HG03139 (cell line): ENCODE results near the gene CDKAL1.
A peak's percentile ranks its signal among the peaks of the same experiment; 100 is the strongest.
"Not testable (repeated sequence)": the region's sequence is repeated elsewhere in the genome, so short reads cannot be mapped to it uniquely, and the experiment has no call there.

Experiments
- ATAC-seq: cut with Tn5 transposase; IDR thresholded peaks from one replicate; pipeline ENCODE4 v1.9.1; 2021; ENCODE audit not compliant: unreplicated experiment

Gene CDKAL1

DNA sequence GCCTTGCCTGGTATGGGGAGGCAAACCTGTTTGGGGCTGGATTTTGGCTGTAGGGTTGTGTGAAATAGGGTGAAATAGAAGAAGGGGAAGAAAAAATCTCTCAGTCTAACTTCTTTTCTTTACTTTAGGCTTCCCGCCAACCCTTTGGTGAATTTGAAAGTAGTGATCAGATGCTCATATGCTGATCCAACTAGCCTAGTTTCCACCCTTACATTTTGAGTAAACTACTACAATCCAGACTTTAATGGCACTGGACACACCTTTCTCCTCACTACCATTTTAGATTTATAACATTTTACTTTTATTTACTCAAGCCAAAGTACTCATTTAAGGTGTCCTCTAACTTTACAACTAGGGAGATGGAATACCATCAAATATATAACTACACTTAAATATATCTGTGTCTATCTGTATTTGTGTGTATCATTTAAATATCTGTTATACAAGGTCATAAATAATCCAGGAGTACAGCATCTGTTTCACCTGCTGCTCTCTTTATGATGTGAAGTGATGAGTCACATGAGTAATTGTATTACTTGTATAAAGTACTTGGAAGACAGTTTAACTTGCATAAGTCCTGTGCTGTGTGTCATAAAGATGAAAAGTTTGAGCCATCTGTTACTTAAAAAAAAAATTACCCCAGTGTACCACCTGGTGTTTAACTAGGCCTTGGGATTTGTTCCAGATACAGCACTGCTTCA, 172.1 kb downstream of the CDKAL1 start:
- ATAC-seq: no peak

DNA sequence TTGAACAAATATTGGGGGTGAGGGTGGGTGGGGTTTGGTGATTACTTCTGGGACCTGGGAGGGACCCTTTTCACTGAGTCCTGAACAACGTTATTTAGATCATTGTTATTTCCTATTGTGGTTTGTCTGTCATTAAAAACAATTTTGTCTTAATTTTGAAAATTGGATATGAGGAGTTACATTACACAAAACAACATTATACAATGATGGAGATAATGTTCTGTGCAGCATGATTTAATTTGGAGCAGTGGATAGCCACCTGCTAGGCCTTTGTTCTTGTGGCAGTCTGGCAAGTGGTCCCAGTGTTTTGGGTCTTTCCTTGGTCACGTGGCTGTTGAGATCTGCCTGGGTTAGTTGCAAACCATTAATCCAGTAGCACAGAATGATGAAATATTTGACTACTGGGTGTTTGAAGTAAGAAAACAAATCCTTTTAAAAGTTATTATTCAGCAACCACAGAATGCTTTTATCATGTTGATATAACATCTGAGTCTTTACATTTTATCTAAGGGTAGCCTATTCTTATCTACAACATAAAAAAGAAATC, 172.8 kb downstream of the CDKAL1 start:
- ATAC-seq: no peak

DNA sequence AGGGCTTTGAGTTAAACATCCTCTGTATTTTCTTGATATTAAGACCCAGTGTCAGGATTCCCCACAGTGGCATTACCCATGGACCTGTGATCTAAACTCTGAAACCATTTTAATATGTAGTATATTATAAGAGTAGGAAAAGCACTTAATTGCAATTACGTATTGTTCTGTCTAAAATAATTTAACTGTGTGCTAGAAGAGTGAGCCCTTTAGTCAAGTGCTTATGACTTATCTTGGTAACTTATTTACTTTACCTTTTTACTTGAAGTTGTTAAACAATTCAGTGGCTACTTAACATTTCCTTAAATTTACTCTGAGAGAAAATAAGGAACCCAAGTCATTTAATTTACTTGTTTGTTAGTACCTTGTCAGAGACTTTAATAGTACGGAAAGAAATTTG, 173.6 kb downstream of the CDKAL1 start:
- no peak for ATAC-seq

DNA sequence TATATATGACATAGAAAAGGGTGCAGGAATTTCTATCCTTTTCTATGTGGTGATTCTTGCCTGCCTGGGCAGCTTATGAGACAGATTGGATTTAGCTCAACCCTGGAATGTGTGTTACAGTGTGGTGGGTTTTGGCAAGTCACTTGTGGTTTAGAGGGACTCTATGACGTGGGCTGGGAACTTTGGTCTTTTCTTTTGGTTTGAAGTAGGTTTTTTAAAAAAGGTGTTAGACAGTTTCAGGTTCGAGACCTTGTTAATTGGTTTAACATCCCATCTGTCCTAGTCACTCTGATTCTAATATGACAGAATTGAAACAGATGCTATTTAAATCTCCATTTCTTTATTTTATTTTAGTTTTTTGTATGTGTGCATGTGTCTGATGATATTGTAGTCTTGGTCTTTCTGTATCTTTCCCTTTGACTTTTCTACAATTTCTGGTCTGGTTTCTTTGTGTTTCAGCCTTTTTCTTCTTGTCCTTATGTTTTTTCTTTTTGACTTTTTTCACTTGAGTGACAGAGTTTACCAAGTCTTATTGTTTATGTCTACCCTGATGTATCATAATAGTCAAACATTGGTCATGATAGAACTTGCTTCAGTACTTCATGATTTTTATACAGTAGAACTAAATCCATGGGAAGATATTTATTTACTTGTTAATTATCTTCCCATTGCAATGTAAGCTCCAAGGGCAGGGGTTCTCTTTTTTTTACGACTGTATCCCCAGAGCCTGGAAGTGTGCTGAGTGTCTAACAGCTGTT, 174.3 kb downstream of the CDKAL1 start:
- ATAC-seq: no peak

DNA sequence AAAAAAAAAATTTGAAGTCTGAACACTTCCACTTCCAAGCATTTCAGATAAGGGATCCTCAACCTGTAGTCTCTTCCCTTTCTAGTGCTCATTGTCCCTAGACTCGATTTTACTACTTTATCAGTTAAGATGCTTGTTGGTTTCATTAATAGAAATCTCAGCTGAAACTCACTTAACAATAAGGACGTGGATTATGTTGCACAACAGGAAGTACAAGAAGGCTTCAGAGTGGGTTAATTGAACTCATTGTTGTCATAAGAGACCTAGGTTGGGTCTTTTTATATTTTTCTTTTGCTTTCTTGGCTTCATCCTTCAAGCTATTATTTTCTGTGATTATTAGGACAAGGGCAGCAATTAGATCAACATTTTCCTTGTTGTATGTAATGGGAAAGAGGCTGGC, 175.2 kb downstream of the CDKAL1 start:
- no peak for ATAC-seq

DNA sequence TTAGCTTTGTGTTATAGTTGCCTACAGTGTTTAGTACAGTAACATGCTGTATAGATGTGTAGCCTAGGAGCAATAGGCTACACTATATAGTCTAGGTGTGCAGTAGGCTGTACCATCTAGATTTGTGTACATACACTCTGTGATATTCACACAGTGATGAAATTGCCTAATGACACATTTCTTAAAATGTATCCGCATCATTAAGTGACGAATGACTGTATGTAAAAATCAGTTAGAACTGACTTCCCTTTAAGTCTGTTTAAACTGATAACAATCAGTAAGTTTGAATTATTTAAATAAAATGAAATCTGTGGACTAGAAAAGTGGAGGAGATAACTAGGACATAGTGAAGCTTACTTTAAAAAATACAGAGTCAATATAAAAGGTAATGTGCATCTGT, 176.1 kb downstream of the CDKAL1 start:
- no peak for ATAC-seq

DNA sequence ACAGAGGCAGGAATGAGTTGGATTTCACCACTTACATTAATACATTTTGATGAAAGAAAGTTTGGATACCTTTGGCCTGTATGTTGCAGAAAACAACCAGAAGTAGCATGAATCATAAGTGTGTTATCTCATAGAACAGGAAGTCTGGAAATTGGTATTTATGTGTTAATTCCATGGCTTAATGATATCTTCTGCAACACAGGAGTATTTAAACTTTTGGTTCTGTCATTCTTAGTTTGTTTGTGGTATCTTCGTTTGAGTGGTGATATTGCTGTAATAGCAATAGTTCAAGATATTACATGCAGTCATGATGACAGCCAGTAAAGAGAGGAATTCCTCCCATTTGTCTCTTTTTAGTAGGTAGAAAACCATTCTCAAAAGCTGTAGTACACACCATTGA, 177.3 kb downstream of the CDKAL1 start:
- no peak for ATAC-seq

DNA sequence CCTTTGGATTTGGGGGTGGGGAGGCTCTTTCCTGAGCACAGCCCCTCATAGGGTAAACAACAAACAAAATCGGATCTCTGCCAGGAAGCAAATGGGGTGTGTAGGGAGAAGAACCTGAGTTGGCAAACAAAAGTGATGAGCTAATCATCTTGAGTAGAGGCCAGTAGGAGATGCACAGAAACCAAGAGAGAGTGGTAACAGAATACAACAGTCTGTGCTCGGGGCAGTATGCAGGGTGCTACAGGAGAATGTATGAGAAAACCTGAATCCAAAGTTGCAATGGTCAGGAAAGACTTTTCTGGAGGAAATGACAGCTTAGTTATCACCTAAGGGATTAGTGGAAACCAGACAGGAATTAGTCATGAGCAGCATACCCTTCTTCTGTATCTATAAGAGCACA, 177.8 kb downstream of the CDKAL1 start:
- ATAC-seq: no peak

DNA sequence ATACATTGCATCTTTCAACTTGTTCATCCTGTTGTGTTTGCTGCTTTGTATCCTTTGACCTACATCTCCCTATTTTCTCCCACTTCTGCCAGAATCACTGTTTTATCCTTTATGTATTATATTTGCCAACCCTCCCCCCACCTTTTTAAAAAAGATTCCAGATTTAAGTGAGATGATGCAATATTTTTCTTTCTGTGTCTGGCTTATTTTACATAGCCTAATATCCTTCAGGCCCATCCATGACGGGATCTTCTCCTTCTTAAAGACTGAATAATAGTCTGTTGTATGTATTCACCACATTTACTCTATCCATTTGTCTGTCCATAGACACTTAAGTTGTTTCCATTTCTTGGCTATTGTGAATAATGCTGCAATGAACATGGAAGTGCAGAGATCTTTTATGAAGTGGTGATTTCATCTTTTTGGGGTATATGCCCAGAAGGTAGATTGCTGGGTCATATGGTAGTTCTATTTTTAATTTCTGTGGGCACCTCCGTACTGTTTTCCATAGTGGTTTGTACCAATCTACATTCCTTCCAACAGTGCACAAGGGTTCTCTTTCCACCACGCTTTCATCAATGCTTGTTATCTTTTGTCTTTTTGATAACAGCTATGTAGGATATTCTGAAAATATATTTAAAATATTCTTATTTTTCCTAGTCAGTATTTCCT, 181.0 kb downstream of the CDKAL1 start:
- no peak for ATAC-seq

DNA sequence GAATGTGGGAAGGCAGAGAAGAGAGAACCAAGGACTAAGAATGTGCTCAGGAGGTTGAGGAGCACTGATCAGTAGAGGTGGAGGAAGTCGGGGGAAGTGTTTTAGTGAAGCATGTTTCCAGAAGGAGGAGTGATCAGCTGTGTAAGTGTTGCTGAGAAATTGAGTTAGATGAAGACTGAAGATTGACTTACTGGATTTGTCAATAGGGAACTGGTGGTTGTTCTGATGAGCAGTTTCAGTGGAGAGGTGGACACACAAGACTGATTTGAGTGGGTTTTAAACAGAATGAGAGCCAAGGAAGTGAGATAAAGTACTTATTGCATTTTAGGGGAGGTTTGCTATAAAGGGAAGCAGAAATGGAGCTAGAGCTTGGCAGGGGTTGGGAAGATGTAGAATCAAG, 182.6 kb downstream of the CDKAL1 start:
- peak; percentile 61 for ATAC-seq

DNA sequence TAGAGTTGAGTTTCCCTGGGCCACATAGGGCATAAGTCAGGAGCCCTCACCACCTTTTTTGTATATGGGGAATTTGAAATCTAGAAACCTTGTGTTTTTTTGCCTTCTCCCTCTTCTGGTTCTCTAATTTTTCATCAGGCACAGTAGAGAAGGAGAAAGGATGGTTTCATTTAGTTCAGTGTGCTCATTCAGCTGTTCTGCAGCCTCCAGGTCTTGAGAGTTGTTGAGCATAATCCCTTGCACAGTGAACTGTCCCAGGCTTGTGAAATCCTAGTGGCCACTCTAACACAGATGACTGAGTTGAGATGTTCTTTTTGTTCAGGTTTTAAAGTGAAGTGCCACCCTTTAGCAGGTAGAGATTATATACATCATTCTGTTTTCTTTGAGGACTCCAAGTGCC, 183.5 kb downstream of the CDKAL1 start:
- no peak for ATAC-seq

DNA sequence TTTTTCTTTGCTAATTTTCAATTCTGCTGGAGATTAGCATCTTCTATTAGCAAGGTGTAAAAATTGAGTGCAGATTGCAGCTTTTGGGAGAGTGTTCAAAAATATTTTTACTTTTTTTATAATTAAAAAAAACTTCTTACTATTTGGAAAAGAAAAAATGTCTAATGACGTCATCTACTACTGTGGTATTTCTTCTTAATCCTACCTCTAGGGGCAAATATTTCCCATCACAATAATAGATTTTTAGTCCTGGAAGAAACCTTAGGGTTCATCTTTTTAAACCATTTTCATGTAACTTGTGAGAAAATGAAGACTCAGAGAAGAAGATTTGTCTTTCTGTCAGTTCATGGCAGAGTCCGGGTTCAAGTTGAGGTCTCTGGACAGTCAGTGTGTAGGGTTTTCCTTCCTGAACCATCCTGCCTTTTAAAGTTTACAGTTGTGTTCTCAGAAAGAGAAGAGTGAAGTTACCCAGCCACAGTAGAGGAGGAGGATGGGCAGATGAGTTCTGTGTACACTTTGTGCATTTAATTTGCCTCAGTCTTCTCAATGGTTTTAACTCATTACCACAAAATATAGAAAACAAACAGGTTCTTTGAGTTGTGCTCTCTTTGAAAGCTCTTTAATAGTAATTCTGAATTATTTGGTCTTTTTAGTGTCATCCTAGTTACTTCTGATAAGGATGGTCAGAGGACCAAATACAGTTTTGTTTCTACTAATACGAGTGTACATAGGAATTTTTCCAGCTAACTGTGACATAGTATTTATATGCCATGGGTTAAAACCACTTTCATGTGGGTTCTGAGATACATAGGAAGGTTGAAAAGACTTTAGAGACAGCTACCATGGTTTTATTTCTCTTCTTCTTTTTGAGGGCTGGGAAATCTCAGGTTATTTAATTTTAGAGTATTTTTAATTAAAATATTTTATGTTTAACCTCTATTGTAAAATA, 184.7 kb downstream of the CDKAL1 start:
- ATAC-seq: no peak

DNA sequence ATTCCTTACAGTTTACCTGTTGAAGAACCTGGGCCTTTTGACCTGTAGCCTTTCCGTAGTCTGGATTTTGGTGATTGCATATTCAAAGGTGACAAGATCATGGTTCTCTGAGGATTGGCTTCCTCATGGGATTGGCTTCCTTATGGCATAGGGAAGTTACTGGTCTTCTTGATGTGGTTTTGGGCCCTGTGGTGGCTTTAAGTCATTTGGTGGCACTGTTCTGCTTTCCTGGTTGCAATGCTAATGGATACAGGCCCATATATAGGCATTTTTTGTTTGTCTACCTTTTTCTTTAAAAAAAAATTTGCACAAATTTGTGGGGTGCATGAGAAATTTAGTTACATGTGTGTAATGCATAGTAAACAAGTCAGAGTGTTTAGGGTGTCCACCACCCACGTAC, 185.7 kb downstream of the CDKAL1 start:
- ATAC-seq: no peak

DNA sequence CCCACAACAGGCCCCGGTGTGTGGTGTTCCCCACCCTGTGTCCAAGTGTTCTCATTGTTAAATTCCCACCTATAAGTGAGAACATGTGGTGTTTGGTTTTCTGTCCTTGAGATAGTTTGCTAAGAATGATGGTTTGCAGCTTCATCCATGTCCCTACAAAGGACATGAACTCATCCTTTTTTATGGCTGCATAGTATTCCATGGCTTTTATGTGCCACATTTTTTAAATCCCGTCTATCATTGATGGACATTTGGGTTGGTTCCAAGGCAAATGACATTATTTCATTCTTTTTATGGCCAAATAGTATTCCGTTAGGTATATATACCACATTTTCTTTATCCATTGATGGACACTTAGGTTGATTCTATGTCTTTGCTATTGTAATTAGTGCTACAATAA, 186.9 kb downstream of the CDKAL1 start:
- not testable (repeated sequence) for ATAC-seq

DNA sequence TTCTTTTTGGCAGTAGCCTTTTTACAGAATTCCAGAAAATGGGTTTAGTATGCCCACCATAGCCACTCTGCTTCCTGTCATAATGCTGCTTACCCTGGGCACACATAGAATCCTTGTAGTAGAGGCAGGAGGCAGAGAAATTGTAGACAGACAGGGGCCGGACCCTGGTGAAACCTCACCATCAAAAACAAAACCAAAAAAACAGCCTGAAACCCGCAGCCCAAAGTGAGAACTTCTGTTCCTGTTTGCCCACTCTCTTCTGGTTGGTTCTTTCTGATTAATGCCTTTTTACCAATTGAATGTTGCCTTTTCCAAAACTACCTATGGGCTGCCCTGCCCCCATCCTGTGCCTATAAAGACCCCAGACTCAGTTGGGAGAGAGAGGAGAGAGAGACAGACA, 188.2 kb downstream of the CDKAL1 start:
- ATAC-seq: peak; percentile 72

DNA sequence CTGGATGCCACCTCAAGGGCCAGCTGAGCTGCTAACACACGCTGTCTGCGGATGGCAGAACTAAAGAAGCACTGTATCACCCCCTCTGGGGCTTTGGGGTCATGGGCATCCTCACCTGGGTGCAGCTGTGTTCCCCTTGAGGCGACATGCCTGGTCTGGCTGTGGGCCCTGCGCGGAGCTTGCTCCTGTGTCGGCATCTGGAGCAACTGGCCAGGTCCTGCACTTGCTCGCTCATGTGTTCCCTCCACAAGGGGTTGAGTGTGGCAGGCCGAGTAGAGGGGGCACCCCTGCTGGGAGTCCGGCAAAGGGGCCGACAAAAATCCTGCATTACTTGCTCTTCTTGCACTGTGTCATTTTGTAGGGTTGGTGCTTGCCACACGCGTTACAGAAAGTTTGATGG, 189.0 kb downstream of the CDKAL1 start:
- ATAC-seq: no peak

DNA sequence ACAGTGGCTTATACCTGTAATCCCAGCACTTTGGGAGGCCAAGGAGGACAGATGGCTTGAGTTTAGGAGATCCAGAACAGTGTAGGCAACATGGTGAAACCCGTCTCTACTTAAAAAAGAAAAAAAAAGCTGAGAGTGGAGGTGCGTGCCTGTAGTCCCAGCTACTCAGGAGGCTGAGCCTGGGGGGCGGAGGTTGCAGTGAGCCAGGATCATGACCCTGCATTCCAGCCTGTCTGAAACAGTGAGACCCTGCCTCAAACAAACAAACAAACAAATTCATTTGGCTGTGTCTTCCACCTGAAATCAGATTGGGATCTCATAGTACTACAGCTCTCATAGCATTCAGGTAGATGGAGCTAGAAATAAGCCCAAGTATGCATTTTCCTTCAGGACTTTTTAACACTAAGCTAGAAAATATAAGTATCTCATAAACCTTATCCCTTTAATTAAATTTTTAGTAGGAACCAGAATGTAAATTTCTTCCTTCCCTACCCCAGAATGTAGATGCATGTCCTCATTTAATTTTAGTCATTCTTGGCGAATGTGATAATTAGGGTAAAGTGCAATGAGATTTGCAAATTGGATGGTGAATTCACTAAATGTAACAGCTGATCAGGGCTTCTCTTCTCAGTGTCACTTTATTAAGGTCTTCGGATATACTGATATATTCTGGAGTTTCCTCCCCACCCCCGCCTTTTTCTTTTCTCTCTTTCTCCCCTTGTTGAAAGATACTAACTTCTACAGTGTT, 190.4 kb downstream of the CDKAL1 start:
- no peak for ATAC-seq

DNA sequence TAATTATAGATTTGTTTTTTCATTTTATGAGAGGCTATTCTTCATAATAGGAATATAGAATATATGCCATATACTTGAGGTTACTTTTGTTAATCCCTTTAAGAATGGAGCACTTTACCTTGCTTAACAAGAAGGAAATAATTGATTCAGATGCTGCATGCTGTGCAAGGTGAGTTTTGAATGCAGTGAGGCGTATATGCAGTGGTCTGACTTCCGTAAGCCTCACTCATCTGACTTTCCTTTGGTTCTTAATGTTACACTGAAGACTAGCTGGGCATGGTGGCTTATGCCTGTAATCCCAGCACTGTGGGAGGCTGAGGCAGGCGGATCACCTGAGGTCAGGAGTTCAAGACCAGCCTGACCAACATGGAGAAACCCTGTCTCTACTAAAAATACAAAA, 191.0 kb downstream of the CDKAL1 start:
- not testable (repeated sequence) for ATAC-seq

DNA sequence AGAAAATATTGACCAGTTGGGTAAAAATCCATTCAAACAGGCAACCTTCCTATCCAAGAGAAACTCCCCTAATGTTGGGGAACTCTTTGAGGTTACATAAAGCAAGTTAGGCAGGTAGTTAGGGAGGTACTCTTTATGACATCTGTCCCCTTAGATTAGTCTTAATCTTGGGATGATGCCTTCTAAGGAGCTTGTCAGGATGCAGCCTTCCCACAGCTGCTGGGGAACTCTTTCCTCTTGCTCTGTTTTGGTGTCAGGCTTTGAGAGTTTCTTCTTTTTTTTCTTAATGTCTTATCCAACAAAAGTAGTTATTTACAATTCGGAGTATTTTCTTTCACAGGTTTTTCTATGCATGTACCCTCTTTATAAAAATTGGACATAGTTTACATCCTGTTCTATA, 194.8 kb downstream of the CDKAL1 start:
- no peak for ATAC-seq

DNA sequence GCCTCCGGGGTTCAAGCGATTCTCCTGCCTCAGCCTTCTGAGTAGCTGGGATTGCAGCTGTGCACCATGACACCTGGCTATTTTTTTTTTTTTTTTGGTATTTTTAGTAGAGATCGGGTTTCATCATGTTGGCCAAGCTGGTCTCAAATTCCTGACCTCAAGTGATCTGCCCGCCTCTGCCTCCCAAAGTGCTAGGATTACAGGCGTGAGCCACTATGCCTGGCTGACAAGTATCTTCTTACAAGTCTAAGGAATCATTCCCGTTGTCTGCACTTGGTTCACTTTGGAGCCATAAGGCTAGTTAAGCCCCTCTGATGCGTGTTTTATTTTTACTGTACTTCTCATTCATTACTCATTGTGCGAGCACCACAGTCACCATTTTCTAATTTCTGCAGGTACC, 198.1 kb downstream of the CDKAL1 start:
- not testable (repeated sequence) for ATAC-seq
